ENCODE data around the gene RYR1.

RYR1 gene

DNA sequence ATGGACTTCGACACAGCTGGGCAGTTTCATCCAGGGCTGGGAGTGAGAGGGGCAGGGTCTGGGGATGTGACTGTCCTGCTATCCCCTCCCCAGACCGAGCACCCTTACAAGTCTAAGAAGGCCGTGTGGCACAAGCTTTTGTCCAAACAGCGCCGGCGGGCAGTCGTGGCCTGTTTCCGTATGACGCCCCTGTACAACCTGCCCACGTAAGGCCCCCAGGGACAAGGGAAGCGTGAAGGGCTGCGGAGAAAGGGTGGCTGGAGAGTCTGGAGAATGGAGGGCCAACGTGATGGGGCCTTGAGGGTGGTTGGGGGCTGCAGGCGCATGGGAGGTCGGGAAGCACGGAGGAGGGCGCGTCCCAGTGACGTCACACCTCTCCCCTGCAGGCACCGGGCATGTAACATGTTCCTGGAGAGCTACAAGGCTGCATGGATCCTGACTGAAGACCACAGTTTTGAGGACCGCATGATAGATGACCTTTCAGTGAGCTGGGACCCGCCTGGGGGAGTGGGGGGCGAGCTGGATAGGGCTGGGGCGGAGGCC is 94.8 kb downstream of the RYR1 start:
- Histone ChIP-seq H3K4me1 (ENCODE audit: low read length) (no peaks in the 10 kb centered on the region), H2AFZ (ENCODE audit: low read length) (no peak overlapping the region), H3F3A (ENCODE audit: insufficient read depth, low read length) (no peaks in the 10 kb centered on the region), H3K9me3 (replicated peaks; ENCODE audit: insufficient read depth, low read length) (no peaks in the 10 kb centered on the region), H3K79me2 (ENCODE audit: low read length) (no peaks in the 10 kb centered on the region), H3K4me3 (ENCODE audit: low read length) (no peak overlapping the region), H3K36me3 (replicated peaks; ENCODE audit: insufficient read depth, low read length) (no peaks in the 10 kb centered on the region), H3K9ac (ENCODE audit: low read length) (no peak overlapping the region), H3K27me3 (replicated peaks; ENCODE audit: insufficient read depth, low read length) (peaks cover 67% of the 10 kb centered on the region), H4K20me1 (ENCODE audit: insufficient read depth, low read length) (no peaks in the 10 kb centered on the region), H3K9me2 (replicated peaks; ENCODE audit: insufficient read depth, low read length) (no peaks in the 10 kb centered on the region), H3K27ac (ENCODE audit: low read length) (no peak overlapping the region), H3K4me2 (ENCODE audit: low read depth, low read length) (no peak overlapping the region)
- DNase-seq, result no peak
- TF ChIP-seq, protein P1, sequence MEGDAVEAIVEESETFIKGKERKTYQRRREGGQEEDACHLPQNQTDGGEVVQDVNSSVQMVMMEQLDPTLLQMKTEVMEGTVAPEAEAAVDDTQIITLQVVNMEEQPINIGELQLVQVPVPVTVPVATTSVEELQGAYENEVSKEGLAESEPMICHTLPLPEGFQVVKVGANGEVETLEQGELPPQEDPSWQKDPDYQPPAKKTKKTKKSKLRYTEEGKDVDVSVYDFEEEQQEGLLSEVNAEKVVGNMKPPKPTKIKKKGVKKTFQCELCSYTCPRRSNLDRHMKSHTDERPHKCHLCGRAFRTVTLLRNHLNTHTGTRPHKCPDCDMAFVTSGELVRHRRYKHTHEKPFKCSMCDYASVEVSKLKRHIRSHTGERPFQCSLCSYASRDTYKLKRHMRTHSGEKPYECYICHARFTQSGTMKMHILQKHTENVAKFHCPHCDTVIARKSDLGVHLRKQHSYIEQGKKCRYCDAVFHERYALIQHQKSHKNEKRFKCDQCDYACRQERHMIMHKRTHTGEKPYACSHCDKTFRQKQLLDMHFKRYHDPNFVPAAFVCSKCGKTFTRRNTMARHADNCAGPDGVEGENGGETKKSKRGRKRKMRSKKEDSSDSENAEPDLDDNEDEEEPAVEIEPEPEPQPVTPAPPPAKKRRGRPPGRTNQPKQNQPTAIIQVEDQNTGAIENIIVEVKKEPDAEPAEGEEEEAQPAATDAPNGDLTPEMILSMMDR (IDR thresholded peaks at IDR 0.05; ENCODE audit: low read length), result no peak
- TF ChIP-seq EZH2 (optimal IDR thresholded peaks at IDR 0.05; ENCODE audit: low read depth, low read length) (no peak), EZH2phosphoT487 (IDR thresholded peaks at IDR 0.05; ENCODE audit: low read length) (no peak)

DNA sequence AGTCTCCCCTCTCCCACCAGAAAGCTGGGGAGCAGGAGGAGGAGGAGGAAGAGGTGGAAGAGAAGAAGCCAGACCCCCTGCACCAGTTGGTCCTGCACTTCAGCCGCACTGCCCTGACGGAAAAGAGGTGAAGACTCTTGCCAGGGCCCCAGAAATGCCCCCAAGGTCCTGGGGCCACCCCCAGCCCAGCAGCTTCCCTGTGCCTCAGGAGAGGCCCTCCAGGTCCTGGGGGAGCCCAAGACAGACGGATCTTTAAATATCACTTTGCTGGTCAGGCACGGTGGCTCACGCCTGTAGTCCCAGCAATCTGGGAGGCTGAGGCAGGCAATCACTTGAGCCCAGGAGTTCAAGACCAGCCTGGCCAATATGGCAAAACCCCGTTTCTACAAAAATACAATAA is 95.4 kb downstream of the RYR1 start:
- H3K4me3 ChIP-seq (ENCODE audit: low read length), result no peak overlapping the region
- no peak overlapping the region for H3K4me2 ChIP-seq (ENCODE audit: low read depth, low read length)
- no peaks in the 10 kb centered on the region for H4K20me1 ChIP-seq (ENCODE audit: insufficient read depth, low read length)

DNA sequence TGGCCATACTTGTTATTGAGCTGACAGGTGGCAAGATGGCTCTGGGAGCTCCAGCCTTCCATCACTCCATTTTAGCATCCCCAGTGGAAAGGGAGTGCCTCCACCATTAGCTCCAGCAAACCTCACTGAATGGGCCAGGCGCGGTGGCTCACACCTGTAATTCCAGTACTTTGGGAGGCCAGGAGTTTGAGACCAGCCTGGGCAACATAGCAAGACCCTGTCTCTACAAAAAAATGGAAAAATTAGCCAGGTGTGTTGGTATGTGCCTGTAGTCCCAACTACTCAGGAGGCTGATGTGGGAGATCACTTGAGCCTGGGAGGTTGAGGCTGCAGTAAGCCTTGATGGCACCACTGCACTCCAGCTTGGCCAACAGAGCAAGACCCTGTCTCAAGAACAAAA is 98.0 kb downstream of the RYR1 start:
- Histone ChIP-seq H3K36me3 (replicated peaks; ENCODE audit: insufficient read depth, low read length) (no peaks in the 10 kb centered on the region), H4K20me1 (ENCODE audit: insufficient read depth, low read length) (no peaks in the 10 kb centered on the region), H3K9me2 (replicated peaks; ENCODE audit: insufficient read depth, low read length) (no peaks in the 10 kb centered on the region), H3K27ac (ENCODE audit: low read length) (no peak overlapping the region), H3K4me2 (ENCODE audit: low read depth, low read length) (no peak overlapping the region), H3F3A (ENCODE audit: insufficient read depth, low read length) (no peaks in the 10 kb centered on the region), H3K27me3 (replicated peaks; ENCODE audit: insufficient read depth, low read length) (peaks cover 56% of the 10 kb centered on the region), H3K9me3 (replicated peaks; ENCODE audit: insufficient read depth, low read length) (no peaks in the 10 kb centered on the region; the same call in 1 of the 2 replicates), H3K9ac (ENCODE audit: low read length) (no peak overlapping the region), H3K79me2 (ENCODE audit: low read length) (no peaks in the 10 kb centered on the region), H3K4me3 (ENCODE audit: low read length) (no peak overlapping the region), H3K4me1 (ENCODE audit: low read length) (no peaks in the 10 kb centered on the region), H2AFZ (ENCODE audit: low read length) (no peak overlapping the region)
- TF ChIP-seq EZH2phosphoT487 (IDR thresholded peaks at IDR 0.05; ENCODE audit: low read length) (no peak), EZH2 (optimal IDR thresholded peaks at IDR 0.05; ENCODE audit: low read depth, low read length) (no peak)
- TF ChIP-seq, protein P1 (IDR thresholded peaks at IDR 0.05; ENCODE audit: low read length), result no peak
- DNase-seq, result no peak

More for the DNA sequence above, 95.4 kb downstream of the RYR1 start:
- H2AFZ ChIP-seq (ENCODE audit: low read length), result no peak overlapping the region
- no peak overlapping the region for H3K27ac ChIP-seq (ENCODE audit: low read length)
- no peak overlapping the region for H3K9ac ChIP-seq (ENCODE audit: low read length)
- no peaks in the 10 kb centered on the region for H3K4me1 ChIP-seq (ENCODE audit: low read length)
- H3F3A ChIP-seq (ENCODE audit: insufficient read depth, low read length), result no peaks in the 10 kb centered on the region
- H3K27me3 ChIP-seq (replicated peaks; ENCODE audit: insufficient read depth, low read length), result peaks cover 63% of the 10 kb centered on the region
- no peaks in the 10 kb centered on the region for H3K79me2 ChIP-seq (ENCODE audit: low read length)
- TF ChIP-seq, protein P1 (IDR thresholded peaks at IDR 0.05; ENCODE audit: low read length), result no peak
- TF ChIP-seq EZH2phosphoT487 (IDR thresholded peaks at IDR 0.05; ENCODE audit: low read length) (no peak), EZH2 (optimal IDR thresholded peaks at IDR 0.05; ENCODE audit: low read depth, low read length) (no peak)
- H3K9me2 ChIP-seq (replicated peaks; ENCODE audit: insufficient read depth, low read length), result no peaks in the 10 kb centered on the region
- DNase-seq, result no peak
- no peaks in the 10 kb centered on the region for H3K36me3 ChIP-seq (replicated peaks; ENCODE audit: insufficient read depth, low read length)
- H3K9me3 ChIP-seq (replicated peaks; ENCODE audit: insufficient read depth, low read length), result no peaks in the 10 kb centered on the region

Measured in MM.1S (cell line).